GM11168 (cell line): ENCODE results near the gene ZC3H12D.

Experiments
- in situ Hi-C: fragments of 300-500 bp; cut with MboI; formaldehyde crosslinking; loops from one replicate; pipeline ENCODE4 v1.12.0; 2022; ENCODE audit warnings: low sequenced_read_pairs; ENCODE audit not compliant: unreplicated experiment

ZC3H12D gene

DNA sequence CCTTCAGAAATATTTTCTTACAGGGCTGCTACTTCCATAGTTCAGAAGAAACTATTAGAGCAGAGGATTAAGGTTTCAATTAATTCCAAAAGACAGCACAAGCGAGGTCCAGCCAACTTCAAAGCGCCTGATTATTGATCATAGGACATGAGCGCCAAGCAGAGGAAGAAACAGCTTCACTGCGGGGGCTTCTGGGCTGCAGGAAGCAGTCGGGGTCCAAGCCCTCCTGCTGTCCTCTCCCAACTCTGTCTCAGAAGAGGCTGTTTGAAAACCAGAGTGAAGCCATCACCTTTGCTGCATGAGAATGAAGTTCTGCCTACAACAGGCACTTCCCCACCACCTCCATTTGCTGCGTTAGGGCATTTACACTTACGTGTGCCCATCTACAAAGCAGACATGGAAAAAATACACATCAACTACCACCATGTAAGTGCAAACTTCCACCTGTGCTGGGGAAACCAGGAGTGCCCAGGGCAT is 60.8 kb downstream of the ZC3H12D start:
- in situ Hi-C loops, result no loop called here

DNA sequence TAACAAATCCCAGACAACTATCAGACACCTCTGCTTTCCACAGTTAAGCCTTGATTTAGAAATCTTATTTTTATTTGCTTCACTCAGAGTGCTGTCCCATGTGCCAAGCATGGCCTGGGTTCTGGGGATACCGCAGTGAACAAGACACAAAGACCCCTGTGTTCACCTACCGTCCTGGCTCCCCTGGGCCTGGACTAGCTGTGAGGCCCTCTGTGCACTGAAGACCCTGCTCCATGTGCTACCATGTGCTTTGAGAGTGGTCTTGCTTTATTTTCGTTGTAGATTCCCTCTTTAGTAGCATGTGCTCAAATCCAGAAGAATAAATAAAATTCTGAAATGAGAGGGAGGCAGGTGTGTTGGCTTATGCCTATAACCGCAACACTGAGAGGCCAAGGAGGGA is 62.2 kb downstream of the ZC3H12D start:
- in situ Hi-C loops, result no loop called here

DNA sequence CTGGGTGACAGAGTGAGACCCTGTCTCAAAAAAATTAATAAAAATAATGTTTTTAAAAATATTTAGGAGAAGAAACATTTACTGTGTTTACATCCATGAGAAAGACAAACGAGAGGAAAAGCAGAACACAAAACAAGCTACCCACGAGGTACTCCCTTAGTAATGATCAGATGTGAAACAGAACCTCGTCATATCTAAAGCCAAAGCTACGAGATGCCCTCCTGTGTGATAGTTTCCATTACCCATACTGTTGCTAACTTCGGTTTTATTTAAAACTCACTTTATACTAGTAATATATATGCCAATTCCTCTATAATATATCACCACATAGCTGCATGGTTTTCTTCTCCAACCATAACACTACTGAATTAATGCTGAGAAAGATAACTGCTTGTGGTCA is 63.7 kb downstream of the ZC3H12D start:
- in situ Hi-C loops, result no loop called here

DNA sequence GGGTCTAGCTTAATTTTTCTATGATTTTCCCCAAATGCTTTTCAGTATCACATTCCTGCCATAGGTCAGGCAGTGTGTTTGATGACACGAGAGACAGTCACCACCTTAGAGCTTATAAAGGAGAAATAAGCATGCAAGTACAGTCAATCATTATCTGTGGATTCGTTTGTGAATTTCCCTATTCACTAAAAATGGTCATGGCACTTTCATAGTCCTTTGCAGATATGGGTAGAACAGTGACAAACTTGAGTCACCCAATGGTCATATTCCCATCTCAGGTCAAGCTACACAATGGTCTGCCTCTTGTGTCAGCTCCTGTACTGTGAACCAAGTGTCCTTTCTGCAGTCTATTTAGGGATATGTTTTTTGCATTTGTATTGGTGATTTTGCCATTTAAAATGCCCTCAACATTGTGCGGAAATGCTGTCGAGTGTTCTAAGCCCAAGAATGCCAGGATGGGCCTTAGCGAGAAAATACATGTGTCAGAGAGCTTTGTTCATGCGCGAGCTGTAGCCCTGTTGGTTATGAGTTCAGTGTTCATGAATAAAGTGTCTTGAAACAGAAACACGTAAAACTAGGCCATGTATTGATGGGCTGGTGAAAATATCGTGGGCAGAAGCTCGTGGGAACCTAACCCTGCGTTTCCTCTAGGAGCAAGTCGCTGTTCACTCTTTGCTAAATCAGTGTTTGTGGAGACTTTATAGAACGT is 65.0 kb downstream of the ZC3H12D start:
- in situ Hi-C loops, result no loop called here

DNA sequence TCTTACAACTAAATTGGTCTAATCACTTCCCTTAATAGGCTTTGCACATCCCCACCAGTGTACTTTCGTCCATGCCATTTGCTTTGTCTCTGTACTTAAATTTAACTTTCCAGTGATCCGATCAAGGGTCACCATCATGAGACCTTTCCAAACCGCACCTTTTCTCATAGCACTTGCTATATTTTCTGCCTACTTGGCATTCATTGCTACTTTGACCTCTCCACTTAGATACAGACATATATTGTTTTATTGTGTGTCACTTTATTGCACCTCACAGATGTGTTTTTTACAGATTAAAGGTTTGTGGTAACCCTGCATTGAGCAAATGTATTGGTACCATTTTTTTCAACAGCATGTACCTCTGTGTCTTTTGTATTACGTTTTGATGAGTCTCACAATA is 70.0 kb downstream of the ZC3H12D start:
- in situ Hi-C loops, result no loop called here

DNA sequence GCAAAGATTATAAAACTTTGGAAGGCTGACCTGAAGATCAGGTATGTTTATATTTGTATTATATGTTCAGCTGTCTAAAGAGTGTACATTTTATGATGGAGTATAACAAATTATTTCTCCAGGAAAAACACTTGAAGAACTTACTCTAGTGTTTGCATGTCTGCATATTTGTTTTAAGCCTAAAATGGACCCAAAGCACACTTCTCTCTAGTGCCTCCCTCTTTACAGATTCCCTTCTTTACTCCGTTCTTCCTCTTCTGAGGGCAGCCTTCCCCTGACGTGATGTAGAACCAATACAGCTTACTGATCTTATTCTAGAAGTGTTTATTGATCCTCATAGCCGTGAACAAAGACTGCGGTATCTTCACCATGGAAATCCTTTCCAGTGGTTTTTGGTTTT is 70.8 kb downstream of the ZC3H12D start:
- in situ Hi-C loops, result no loop called here

DNA sequence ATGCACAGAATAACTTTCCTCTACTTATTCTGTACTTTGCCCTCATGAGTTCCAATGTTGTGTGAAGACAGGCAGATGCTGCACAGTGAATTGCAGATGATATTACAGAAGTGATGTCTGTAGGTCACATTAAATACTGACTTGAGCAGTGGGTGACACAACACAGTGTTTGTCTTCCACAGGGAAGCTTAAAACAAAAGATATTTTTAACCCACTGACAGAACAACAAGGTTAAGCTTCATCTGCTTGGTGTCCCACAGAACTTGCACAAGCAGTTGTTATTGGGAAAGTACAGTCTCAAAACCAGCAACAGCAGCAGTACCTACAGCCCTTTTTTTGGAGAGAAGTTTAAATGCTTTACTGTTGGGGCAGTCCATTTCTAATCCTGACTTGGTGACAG is 74.3 kb downstream of the ZC3H12D start:
- in situ Hi-C loops, result no loop called here

DNA sequence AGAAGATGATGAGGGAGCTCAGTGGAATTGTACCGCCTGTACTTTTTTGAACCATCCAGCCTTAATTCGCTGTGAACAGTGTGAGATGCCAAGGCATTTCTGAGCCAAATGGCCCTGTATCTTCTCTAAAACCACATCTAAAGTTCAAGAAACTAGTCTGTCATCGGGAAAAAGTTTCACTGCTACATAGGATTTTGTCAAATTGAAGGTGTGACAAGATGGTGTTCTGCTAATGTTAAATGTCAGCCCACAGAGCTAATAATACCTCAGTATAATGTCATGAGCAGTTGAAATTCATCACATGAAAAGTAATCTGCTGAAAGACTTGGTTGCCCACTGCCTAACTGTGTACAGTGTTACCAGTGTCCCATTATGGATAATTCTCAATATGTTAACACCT is 75.2 kb downstream of the ZC3H12D start:
- in situ Hi-C loops, result no loop called here

DNA sequence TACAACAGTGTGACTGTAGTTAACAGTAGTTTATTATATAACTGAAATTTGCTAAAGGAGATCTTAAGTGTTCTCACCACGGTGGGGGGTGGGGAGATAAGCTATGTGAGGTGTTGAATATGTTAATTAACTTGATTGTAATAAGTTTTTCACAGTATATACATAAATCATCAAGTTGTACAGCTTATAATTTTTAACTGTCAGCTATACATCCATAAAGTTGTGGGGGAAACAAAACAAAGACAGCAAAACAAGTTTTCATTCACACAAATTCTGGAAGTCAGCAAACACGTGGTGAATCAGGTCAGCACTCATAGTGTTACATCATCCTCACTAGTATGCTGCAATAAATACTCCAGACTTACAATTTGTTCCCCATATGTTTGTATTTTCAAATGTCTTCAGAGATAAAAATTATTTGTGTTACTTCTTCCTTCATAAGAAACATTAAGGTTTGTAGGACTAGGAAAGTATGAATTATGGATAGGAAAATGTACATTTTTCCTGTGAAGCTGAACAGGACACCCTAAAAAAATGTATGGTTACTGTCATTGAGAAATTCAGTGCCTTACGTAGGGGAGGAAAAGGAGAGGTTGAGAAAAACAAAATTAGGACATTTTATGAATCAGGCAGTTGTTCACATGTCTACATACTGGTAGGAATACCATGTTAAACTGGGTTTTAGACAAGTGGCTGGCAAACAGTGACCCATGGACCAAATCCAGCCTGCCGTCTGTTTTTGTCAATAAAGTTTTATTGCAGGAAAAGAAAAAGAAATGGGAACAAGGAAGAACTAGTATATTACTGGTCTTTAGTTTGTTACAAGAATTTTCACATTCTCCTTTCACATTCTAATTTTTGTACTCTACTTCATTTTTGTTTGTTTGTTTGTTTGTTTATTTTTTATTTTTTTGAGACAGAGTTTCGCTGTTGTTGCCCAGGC is 78.7 kb downstream of the ZC3H12D start:
- in situ Hi-C loops, result no loop called here

DNA sequence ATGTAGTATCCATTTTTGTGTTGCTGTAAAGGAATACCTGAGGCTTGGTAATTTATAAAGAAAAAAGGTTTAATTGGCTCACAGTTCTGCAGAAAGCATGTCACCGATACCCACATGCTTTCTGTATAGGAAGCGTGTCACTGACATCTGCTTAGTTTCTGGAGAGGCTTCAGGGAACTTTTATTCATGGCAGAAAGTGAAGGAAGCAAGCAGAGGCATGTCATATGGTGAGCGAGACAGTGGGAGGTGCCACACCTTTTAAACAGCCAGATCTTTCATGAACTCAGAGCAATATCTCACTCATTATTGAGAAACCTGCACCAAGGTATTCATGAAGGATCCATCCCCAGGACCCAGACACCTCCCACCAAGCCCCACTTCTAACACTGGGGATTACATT is 81.3 kb downstream of the ZC3H12D start:
- in situ Hi-C loops, result no loop called here

DNA sequence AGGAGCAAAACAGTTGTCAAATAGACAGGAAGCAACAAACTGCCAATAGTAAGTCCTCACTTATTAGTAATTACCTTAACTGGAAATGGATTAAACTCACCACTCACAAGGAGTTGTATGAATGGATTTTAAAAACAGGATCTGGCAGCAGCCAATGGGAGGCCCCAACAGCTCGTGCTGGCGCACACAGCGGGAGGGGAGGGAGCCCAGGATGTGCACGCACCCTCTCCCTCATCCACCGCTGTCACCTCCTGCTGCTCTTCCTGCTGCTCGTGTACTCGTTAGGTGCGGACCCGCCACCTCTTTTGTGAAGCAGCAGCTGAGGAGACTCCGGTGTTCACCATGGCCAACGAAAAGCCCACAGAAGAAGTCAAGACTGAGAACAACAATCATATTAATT is 84.8 kb downstream of the ZC3H12D start, which contains the start of gene SUMO4:
SUMO4 (plus strand) TSS at position 213 of the 400 bp plus-strand sequence; CDS start at position 343, 130 bp downstream.
- in situ Hi-C loops, result no loop called here

DNA sequence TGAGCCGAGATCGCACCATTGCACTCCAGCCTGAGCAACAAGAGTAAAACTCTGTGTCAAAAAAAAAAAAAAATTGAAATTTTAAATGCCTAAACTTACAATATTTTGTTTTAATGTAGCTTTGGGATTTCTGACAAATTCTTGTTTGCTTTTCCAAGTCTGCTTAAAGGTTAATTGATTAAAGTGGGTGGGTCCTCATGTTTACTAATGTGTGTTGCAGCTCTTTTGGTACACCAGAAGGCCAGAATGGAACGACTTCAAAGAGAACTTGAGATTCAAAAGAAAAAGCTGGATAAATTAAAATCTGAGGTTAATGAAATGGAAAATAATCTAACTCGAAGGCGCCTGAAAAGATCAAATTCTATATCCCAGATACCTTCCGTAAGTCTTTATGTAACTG is 87.4 kb downstream of the ZC3H12D start:
- in situ Hi-C loops, result no loop called here
